GM19324 (cell line): ENCODE measurements around the gene LPAR6.
"Not testable (repeated sequence)": the region's sequence is repeated elsewhere in the genome, so short reads cannot be mapped to it uniquely, and the experiment has no call there.

ENCODE experiments used
- ATAC-seq: cut with Tn5 transposase; IDR thresholded peaks from one replicate; pipeline ENCODE4 v1.9.1; 2021; ENCODE audit warnings: mild to moderate bottlenecking, moderate library complexity; ENCODE audit not compliant: unreplicated experiment, low FRiP score

The LPAR6 gene

GRCh38 chr13:48422003-48422402 is 9.1 kb upstream of the LPAR6 start:
- not testable (repeated sequence) for ATAC-seq

- no peak for ATAC-seq
These were observed 2.6 kb upstream of the LPAR6 start for GRCh38 chr13:48415516-48415915.

- ATAC-seq, result no peak
These were observed 1.6 kb upstream of the LPAR6 start for GRCh38 chr13:48414501-48414900.

- no peak for ATAC-seq
These were observed 927 bp downstream of the LPAR6 start for GRCh38 chr13:48411841-48412531.

- no peak for ATAC-seq
These were observed 1.6 kb downstream of the LPAR6 start for GRCh38 chr13:48411147-48411794.

- no peak for ATAC-seq
These were observed 2.7 kb downstream of the LPAR6 start for GRCh38 chr13:48410199-48410598.

GRCh38 chr13:48405875-48406274 is 7.0 kb downstream of the LPAR6 start:
- no peak for ATAC-seq

- ATAC-seq, result no peak
These were observed 8.0 kb downstream of the LPAR6 start for GRCh38 chr13:48404952-48405351.

- ATAC-seq, result no peak
These were observed 9.0 kb downstream of the LPAR6 start for GRCh38 chr13:48403913-48404312.

GRCh38 chr13:48403151-48403631 is 9.7 kb downstream of the LPAR6 start:
- no peak for ATAC-seq

- ATAC-seq, result no peak
These were observed 10.5 kb downstream of the LPAR6 start for GRCh38 chr13:48402325-48402932.

- ATAC-seq, result no peak
These were observed 11.4 kb downstream of the LPAR6 start for GRCh38 chr13:48401480-48401879.

- no peak for ATAC-seq
These were observed 12.0 kb downstream of the LPAR6 start for GRCh38 chr13:48400850-48401291.

GRCh38 chr13:48400090-48400694 is 12.7 kb downstream of the LPAR6 start:
- ATAC-seq, result no peak

GRCh38 chr13:48398450-48399095 is 14.3 kb downstream of the LPAR6 start:
- no peak for ATAC-seq

GRCh38 chr13:48397744-48398143 is 15.2 kb downstream of the LPAR6 start:
- no peak for ATAC-seq

GRCh38 chr13:48393698-48394085 is 19.2 kb downstream of the LPAR6 start:
- ATAC-seq, result no peak

GRCh38 chr13:48393030-48393697 is 19.7 kb downstream of the LPAR6 start:
- no peak for ATAC-seq

- no peak for ATAC-seq
These were observed 21.7 kb downstream of the LPAR6 start for GRCh38 chr13:48391257-48391656.

GRCh38 chr13:48386816-48387215 is 26.1 kb downstream of the LPAR6 start:
- no peak for ATAC-seq
